AG09319 (cell line): ENCODE measurements around the gene BLMH.

ENCODE experiments used
- DNase-seq: peaks from one replicate; pipeline ENCODE4 v3.0.0-alpha.2; 2010; ENCODE audit warnings: low read depth; ENCODE audit errors: extremely low read depth
- TF ChIP-seq, protein P1 (sequence below): IDR thresholded peaks from 2 replicates; pipeline ENCODE4 v1.5.1; 2011; ENCODE audit warnings: low read depth, mild to moderate bottlenecking, inconsistent platforms, low read length, moderate library complexity

Gene BLMH

DNA sequence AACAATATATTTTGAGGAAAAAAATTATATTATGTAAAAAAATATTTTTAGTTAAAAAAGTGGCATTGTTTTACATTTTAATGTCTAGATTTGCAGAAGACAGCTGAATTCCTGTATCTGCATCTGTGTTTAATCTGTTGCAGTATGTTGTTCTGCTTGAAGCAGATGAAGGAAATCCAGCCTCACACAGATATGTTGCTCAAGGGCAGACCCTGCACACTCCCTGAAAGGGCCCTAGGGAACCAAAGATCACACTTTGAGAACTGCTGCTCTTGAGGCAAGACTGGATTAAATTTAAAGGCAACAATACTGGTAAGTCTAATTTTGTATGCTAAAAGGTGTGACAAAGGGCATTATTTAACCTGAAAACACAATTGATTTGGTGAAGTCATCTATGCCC is 39.8 kb downstream of the BLMH start:
- TF ChIP-seq, protein P1, sequence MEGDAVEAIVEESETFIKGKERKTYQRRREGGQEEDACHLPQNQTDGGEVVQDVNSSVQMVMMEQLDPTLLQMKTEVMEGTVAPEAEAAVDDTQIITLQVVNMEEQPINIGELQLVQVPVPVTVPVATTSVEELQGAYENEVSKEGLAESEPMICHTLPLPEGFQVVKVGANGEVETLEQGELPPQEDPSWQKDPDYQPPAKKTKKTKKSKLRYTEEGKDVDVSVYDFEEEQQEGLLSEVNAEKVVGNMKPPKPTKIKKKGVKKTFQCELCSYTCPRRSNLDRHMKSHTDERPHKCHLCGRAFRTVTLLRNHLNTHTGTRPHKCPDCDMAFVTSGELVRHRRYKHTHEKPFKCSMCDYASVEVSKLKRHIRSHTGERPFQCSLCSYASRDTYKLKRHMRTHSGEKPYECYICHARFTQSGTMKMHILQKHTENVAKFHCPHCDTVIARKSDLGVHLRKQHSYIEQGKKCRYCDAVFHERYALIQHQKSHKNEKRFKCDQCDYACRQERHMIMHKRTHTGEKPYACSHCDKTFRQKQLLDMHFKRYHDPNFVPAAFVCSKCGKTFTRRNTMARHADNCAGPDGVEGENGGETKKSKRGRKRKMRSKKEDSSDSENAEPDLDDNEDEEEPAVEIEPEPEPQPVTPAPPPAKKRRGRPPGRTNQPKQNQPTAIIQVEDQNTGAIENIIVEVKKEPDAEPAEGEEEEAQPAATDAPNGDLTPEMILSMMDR: no peak
- no peak for DNase-seq

DNA sequence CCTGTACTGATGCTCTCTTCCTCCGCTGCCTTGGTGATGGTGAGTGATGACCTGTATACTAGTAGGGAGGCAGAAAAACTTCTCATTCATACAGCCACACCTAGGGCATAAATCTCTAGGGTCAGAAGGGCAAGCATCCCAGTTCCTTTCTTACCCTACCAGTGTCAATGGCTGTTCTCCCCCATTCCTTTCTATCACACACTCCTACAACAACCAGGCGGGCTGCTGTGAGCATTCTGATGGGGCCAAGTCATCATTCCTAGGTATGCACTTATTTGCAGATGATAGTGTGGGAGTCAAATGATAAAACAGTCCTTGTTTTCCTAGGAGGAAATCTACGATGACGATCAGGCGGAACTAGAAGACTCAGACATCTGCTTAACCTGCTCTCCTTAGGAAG is 42.3 kb downstream of the BLMH start:
- DNase-seq: no peak

DNA sequence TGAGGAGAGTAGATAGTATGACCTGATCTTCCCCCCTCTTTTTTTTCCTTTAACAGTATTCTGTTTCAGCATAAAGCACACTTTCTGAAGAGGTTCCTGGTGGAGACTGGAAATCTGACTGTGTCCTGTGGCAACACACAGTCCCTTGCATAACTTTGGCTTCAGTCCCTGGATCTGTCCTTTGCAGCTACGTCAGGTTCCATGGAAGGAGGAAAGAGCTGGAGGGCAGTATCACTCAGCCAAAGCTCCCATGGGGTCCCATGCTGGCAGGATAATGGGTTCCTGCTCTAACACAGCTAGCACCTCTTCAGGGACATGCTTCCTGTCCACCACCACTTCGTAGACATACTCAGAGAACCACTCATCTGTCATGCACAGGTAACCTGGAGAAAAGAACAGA is 43.0 kb downstream of the BLMH start:
- DNase-seq: no peak
- TF ChIP-seq, protein P1: no peak

More for the DNA sequence above, 42.3 kb downstream of the BLMH start:
- TF ChIP-seq, protein P1: no peak

DNA sequence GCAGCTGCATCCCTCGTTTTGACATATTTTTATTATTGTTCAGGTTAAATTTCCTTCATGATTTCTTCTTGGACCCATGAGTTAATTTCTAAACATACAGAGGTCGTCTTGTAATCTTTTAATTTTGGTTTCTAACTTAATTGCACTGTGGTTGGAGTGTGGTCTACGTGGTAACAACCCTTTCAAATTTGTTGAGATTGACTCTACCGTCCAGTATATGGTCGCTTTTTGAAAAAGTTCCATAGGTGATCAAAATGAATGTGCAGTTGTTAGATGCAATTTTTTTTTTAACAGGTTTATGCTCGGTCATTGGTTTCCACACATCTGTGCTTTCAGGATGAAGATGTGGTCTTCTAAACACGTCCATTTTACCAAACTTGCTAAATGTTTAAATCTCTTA is 45.3 kb downstream of the BLMH start:
- DNase-seq: no peak
- TF ChIP-seq, protein P1: no peak

DNA sequence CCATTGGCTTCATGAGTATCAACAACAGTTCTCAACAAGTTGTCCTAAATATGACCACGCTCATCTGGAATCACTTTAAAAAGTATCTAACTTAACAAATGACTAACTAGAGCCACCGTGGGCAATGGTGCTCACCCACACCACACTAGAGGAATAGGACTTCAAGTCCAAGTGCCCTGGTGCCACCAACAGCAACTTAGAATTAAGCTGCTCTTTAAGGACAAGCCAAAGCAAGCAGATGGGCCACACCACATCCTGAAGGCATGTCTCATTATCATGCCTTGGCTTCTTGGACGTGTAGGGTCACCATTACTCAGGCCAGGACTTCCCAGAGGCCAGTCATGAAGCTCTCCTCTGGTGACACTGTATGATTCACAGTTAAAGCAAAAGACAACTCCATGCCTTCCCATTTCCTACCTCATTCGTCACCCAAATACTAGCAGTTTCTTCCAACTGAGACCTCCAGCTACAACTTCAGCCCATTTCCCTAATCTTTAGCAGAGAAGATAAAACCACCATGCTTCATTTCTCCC is 46.8 kb downstream of the BLMH start:
- TF ChIP-seq, protein P1: no peak
- no peak for DNase-seq

DNA sequence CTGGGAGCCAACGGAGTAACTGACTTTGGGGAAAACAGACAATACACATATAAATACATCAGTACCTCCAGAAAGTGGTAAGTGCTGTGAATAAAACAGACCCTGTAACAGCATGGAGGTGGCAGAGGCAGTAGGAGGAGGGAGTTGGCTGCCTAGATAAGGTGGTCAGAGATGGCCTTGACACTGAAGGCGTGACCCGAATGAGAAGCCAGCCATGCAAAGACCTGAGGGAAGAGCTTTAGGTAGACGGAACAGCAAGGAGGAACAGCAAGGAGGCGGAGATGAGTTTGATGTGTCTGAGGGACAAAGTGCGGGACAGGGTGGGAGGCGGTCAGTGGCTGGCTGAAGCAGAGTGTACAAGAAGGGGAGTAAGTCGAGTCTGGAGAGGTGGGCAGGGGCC is 48.2 kb downstream of the BLMH start:
- TF ChIP-seq, protein P1: no peak
- no peak for DNase-seq

DNA sequence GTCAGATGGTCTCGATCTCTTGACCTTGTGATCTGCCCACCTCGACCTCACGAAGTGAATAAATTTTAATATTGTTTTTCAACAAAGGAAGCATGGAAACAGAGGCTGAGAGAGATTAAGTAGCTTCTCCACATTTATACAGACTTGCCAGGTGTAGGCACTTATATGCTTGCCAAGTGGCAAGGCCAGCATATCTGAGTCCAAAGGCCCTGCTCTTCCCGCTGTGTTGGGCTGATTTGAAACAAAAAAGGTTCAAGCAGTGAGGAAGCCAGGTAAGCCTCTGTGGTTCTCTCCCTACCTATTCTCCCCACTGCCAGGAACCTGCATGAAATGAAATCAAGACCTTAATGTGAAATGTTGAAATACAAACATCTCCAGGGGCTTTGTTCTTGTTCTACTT is 48.7 kb downstream of the BLMH start:
- TF ChIP-seq, protein P1: no peak
- DNase-seq: no peak
